Measurements from ENCODE around the gene CARMIL1. TPM values are rescaled to one million over a fixed set of nuclear protein-coding genes. Genes with fewer than 3 reads are reported as not detected.
"Not testable (repeated sequence)": the region's sequence is repeated elsewhere in the genome, so short reads cannot be mapped to it uniquely, and the experiment has no call there.

Gene CARMIL1
- total RNA-seq, 2 experiments from 2014 or later, result 3.9 to 4.0 TPM

GRCh38 chr6:25297823-25298522 lies 18.8 kb downstream of the CARMIL1 start:
- H3K9me3 Mint-ChIP-seq, result no peaks in the 10 kb centered on the region
- CTCF ChIA-PET, result interaction anchor here (1.4 kb wide), 1 partner anchor 33 kb away, joined by 3 read pairs; no protein-coding TSS in a partner anchor
- H3K4me1 Mint-ChIP-seq (ENCODE audit: low read depth), result peaks cover 22% of the 10 kb centered on the region
- intact Hi-C loops (cut with micrococcal nuclease), result no loop called here
- DNase-seq, result no peak
- no peaks in the 10 kb centered on the region for H3K27me3 Mint-ChIP-seq (ENCODE audit: low read depth)
- H3K4me3 Mint-ChIP-seq, result no peak overlapping the region
- H3K27ac Mint-ChIP-seq, result no peak overlapping the region
- H3K36me3 Mint-ChIP-seq (ENCODE audit: low read depth), result no peaks in the 10 kb centered on the region

GRCh38 chr6:25298523-25298865 lies 19.3 kb downstream of the CARMIL1 start:
- H3K27me3 Mint-ChIP-seq (ENCODE audit: low read depth); intact Hi-C loops (cut with micrococcal nuclease); H3K36me3 Mint-ChIP-seq (ENCODE audit: low read depth); H3K4me3 Mint-ChIP-seq; H3K27ac Mint-ChIP-seq; H3K9me3 Mint-ChIP-seq; DNase-seq: not testable (repeated sequence)
- peaks cover 22% of the 10 kb centered on the region for H3K4me1 Mint-ChIP-seq (ENCODE audit: low read depth)
- CTCF ChIA-PET, result interaction anchor here (1.4 kb wide), 1 partner anchor 33 kb away, joined by 3 read pairs; no protein-coding TSS in a partner anchor

DNA sequence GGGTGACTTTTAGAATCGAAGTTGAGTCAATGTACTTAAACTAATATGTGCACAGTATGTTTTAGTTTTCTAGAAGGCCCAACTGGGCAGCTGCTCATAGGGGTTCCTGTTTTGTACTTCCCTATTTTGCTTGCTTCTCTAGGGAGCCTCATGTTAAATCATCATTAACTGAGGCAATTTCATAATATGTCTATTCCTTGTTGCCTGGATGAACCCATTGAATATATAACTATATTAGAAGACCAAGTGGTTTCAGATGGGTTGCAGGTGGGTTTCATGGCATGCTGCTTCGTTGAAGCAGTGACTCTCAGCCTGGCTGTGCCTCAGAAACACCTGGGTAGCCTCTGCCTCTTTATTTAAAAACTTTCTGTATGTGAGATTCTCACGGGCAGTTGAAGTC lies 22.2 kb downstream of the CARMIL1 start:
- intact Hi-C loops (cut with micrococcal nuclease), result no loop called here
- Mint-ChIP-seq H3K9me3 (no peaks in the 10 kb centered on the region), H3K36me3 (ENCODE audit: low read depth) (no peaks in the 10 kb centered on the region), H3K4me3 (no peak overlapping the region), H3K27me3 (ENCODE audit: low read depth) (no peaks in the 10 kb centered on the region), H3K4me1 (ENCODE audit: low read depth) (peaks cover 12% of the 10 kb centered on the region), H3K27ac (no peak overlapping the region)
- CTCF ChIA-PET, result interaction anchor here (1.2 kb wide), 1 partner anchor 128 kb away, joined by 3 read pairs; no protein-coding TSS in a partner anchor
- no peak for DNase-seq

DNA sequence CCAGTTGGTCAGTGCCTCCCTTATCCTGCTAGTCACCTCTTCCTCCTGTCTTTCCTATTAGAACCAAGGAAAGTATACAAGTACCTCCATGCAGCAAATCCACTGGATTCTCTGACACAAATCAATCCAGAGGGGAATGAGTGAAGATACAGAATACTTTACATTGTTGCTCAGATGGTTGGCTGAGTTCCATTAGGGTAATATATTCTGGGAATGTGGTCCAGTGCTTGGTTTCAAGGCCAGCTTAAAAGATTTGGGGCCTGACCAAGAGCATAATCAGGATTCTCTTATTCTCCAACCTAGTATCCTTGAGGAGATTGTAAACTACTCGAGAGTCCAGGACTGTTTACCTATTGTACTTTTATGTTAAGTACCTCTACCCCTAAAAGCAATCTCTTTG lies 23.0 kb downstream of the CARMIL1 start:
- H3K4me3 Mint-ChIP-seq, result no peak overlapping the region
- CTCF ChIA-PET, result no interaction called here
- no peaks in the 10 kb centered on the region for H3K27me3 Mint-ChIP-seq (ENCODE audit: low read depth)
- no peak overlapping the region for H3K27ac Mint-ChIP-seq
- DNase-seq, result no peak
- intact Hi-C loops (cut with micrococcal nuclease), result no loop called here
- H3K9me3 Mint-ChIP-seq, result no peaks in the 10 kb centered on the region
- H3K4me1 Mint-ChIP-seq (ENCODE audit: low read depth), result peaks cover 13% of the 10 kb centered on the region
- H3K36me3 Mint-ChIP-seq (ENCODE audit: low read depth), result no peaks in the 10 kb centered on the region

GRCh38 chr6:25302677-25303128 lies 23.5 kb downstream of the CARMIL1 start:
- H3K4me3 Mint-ChIP-seq, result no peak overlapping the region
- no peaks in the 10 kb centered on the region for H3K9me3 Mint-ChIP-seq
- CTCF ChIA-PET, result no interaction called here
- no peak for DNase-seq
- intact Hi-C loops (cut with micrococcal nuclease), result no loop called here
- H3K27ac Mint-ChIP-seq, result no peak overlapping the region
- H3K36me3 Mint-ChIP-seq (ENCODE audit: low read depth), result no peaks in the 10 kb centered on the region
- H3K27me3 Mint-ChIP-seq (ENCODE audit: low read depth), result no peaks in the 10 kb centered on the region
- peaks cover 13% of the 10 kb centered on the region for H3K4me1 Mint-ChIP-seq (ENCODE audit: low read depth)

GRCh38 chr6:25303254-25303653 lies 24.1 kb downstream of the CARMIL1 start:
- Mint-ChIP-seq H3K4me1 (ENCODE audit: low read depth) (peaks cover 13% of the 10 kb centered on the region), H3K27ac (no peak overlapping the region), H3K36me3 (ENCODE audit: low read depth) (no peaks in the 10 kb centered on the region), H3K27me3 (ENCODE audit: low read depth) (no peaks in the 10 kb centered on the region), H3K9me3 (no peaks in the 10 kb centered on the region), H3K4me3 (no peak overlapping the region)
- no peak for DNase-seq
- CTCF ChIA-PET, result no interaction called here
- intact Hi-C loops (cut with micrococcal nuclease), result no loop called here

- no peaks in the 10 kb centered on the region for H3K9me3 Mint-ChIP-seq
- CTCF ChIA-PET, result no interaction called here
- no peaks in the 10 kb centered on the region for H3K36me3 Mint-ChIP-seq (ENCODE audit: low read depth)
- no peaks in the 10 kb centered on the region for H3K27me3 Mint-ChIP-seq (ENCODE audit: low read depth)
- no peak for DNase-seq
- H3K4me1 Mint-ChIP-seq (ENCODE audit: low read depth), result peaks cover 17% of the 10 kb centered on the region
- H3K27ac Mint-ChIP-seq, result no peak overlapping the region
- H3K4me3 Mint-ChIP-seq, result no peak overlapping the region
- intact Hi-C loops (cut with micrococcal nuclease), result no loop called here
Measured at GRCh38 chr6:25306379-25306778, 27.2 kb downstream of the CARMIL1 start.

DNA sequence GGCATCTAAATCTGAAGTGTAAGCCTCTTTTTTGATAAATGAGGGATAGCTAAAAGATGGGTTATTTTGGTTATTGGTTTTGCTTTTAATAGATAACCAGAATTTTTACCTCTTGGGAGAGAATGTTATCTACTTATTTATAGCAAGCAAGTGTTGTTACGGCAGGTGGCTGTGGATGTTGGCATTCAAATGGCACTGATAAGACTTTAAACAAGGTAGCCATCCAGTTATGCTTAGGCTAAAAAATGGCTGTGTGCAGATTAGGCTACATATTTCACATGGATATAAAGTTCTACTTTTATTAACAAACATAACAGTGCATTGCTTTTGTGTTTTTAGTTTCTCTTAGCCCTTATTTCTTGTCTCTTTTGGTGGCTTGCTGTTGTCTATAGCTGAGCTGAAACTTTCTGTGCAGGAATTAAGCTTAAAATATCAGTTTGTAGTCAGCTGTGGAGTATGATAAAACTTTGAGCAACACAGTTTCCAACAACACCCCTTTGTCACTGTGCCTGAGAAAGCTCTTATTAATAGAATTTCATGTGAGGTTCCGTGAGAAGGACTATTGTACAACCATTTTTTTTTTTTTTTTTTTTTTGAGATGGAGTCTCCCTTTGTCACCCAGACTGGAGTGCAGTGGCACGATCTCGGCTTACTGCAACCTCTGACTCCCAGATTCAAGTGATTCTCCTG lies 28.8 kb downstream of the CARMIL1 start:
- Mint-ChIP-seq H3K4me3 (no peak overlapping the region), H3K27me3 (ENCODE audit: low read depth) (no peaks in the 10 kb centered on the region), H3K27ac (no peak overlapping the region), H3K4me1 (ENCODE audit: low read depth) (peaks cover 26% of the 10 kb centered on the region), H3K9me3 (no peaks in the 10 kb centered on the region), H3K36me3 (ENCODE audit: low read depth) (no peaks in the 10 kb centered on the region)
- no peak for DNase-seq
- intact Hi-C loops (cut with micrococcal nuclease), result no loop called here
- CTCF ChIA-PET, result interaction anchor here (0.6 kb wide), 1 partner anchor 587 kb away, joined by 3 read pairs; no protein-coding TSS in a partner anchor

GRCh38 chr6:25309886-25310285 lies 30.7 kb downstream of the CARMIL1 start:
- no peaks in the 10 kb centered on the region for H3K27me3 Mint-ChIP-seq (ENCODE audit: low read depth)
- no peak for DNase-seq
- CTCF ChIA-PET, result interaction anchor here (0.9 to 1.2 kb wide), 2 partner anchors 44 to 180 kb away, joined by 4 read pairs; no protein-coding TSS in a partner anchor
- intact Hi-C loops (cut with micrococcal nuclease), result no loop called here
- peaks cover 32% of the 10 kb centered on the region for H3K4me1 Mint-ChIP-seq (ENCODE audit: low read depth)
- no peaks in the 10 kb centered on the region for H3K9me3 Mint-ChIP-seq
- no peak overlapping the region for H3K4me3 Mint-ChIP-seq
- no peaks in the 10 kb centered on the region for H3K36me3 Mint-ChIP-seq (ENCODE audit: low read depth)
- H3K27ac Mint-ChIP-seq, result no peak overlapping the region

DNA sequence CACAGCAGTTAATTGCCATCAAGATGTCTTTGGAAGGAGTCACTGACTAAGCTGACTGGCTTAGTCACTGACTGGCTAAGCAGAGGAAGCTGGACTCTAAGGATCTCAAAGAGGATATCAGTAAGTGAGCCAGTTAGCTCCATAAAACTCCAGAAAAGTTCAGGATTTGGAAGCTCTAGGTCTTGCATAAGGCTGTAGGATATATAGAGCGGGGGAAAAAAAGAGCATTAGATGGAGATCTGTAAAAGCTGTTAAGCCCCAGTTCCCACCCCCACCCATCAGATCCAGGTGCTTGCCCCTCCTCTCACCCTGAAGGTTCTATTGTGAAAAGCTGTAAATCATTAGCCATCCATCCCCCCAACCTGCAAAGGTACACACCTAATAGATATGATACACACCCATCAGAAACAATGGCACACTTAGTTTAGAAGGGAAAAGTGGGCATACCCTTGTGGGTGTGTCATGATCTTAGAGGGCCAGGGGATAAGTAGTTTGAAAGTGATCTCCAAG lies 32.2 kb downstream of the CARMIL1 start:
- Mint-ChIP-seq H3K27me3 (ENCODE audit: low read depth) (no peaks in the 10 kb centered on the region), H3K27ac (no peak overlapping the region), H3K36me3 (ENCODE audit: low read depth) (no peaks in the 10 kb centered on the region), H3K4me3 (no peak overlapping the region), H3K9me3 (no peaks in the 10 kb centered on the region), H3K4me1 (ENCODE audit: low read depth) (peaks cover 29% of the 10 kb centered on the region)
- intact Hi-C loops (cut with micrococcal nuclease), result no loop called here
- no peak for DNase-seq
- CTCF ChIA-PET, result interaction anchor here (1.2 to 1.6 kb wide), 2 partner anchors 32 to 46 kb away, joined by 4 to 5 read pairs; partner anchors contain the start of gene CARMIL1

DNA sequence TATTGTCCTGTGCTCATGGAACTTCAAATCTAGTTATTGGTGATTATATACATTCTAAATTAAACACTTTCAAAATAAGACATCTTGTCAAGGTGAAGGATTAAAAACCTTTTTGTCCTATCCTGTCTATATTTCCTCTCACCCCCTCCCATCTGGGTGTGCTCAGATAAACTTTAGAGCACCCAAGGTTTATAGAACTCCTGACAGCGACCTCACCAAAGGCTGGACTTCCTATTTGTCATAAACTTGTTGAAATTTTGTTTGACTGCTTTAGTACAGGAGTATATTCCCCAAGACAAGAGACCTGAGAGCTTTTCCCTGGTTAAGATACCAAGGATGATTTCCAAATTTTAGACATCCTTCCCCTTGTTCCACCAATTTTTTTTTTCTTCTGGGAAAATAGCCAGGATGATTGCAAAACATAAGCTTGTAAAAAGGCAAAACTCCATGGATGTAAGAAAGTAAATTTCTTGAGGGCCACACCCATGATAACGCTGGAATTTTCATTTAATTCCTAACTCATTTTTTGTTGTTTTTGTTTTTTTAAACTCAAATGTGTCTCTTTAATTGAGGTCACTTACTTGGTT lies 33.0 kb downstream of the CARMIL1 start:
- intact Hi-C loops (cut with micrococcal nuclease), result no loop called here
- Mint-ChIP-seq H3K27me3 (ENCODE audit: low read depth) (no peaks in the 10 kb centered on the region), H3K36me3 (ENCODE audit: low read depth) (no peaks in the 10 kb centered on the region), H3K4me1 (ENCODE audit: low read depth) (peaks cover 26% of the 10 kb centered on the region), H3K9me3 (no peaks in the 10 kb centered on the region), H3K27ac (no peak overlapping the region), H3K4me3 (no peak overlapping the region)
- DNase-seq, result no peak
- CTCF ChIA-PET, result interaction anchor here (1.5 kb wide), 2 partner anchors 33 to 178 kb away, joined by 4 read pairs; partner anchors contain the start of gene CARMIL1

DNA sequence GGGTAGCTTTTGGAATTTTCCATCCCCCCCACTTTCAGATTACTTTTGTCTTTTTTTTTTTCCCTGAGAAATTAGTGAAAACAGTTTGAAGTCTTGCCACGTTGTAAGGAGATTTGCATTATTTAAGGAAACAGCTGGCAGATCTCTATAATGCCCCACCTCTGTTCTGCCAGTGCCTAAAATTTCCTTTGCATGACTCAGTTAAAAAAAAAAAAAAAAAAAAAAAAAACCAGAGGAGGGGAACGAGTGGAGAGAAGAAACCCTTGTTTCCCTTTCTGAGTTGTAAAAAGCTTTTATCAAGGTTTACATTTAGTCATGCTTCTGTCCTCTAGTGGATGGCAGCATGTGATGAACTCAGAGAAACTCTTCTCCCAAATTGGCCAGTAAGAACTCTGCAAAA lies 33.5 kb downstream of the CARMIL1 start:
- Mint-ChIP-seq H3K4me1 (ENCODE audit: low read depth) (peaks cover 26% of the 10 kb centered on the region), H3K27ac (no peak overlapping the region), H3K27me3 (ENCODE audit: low read depth) (no peaks in the 10 kb centered on the region), H3K36me3 (ENCODE audit: low read depth) (no peaks in the 10 kb centered on the region), H3K4me3 (no peak overlapping the region), H3K9me3 (no peaks in the 10 kb centered on the region)
- DNase-seq, result no peak
- CTCF ChIA-PET, result interaction anchor here (0.6 to 1.5 kb wide), 4 partner anchors 33 to 691 kb away, joined by 4 read pairs; partner anchors contain the start of gene CARMIL1
- intact Hi-C loops (cut with micrococcal nuclease), result no loop called here
